Left colon (tissue), 2 donors: ENCODE measurements around the gene CTXND1. TPM values are rescaled to one million over a fixed set of nuclear protein-coding genes. Genes with fewer than 3 reads are reported as not detected.
"Not testable (repeated sequence)": the region's sequence is repeated elsewhere in the genome, so short reads cannot be mapped to it uniquely, and the experiment has no call there.

Experiments used
- ATAC-seq: fragments of 200-7000 bp; cut with Tn5 transposase; one replicate; pipeline ENCODE4 v1.9.1; 2020; ENCODE audit warnings: mild to moderate bottlenecking, moderate library complexity
- DNase-seq, 2 donors: peaks; one replicate each; pipeline ENCODE4 v3.0.0-alpha.2; 2020
- intact Hi-C, 2 donors: fragments of 100-400 bp; cut with DNase I in 1 of 2; cut with micrococcal nuclease in 1 of 2; formaldehyde crosslinking; loops; one replicate each; pipeline versions ENCODE4 v1.11.2 to v1.14.0; 2022; cut with DNase I, micrococcal nuclease
- total RNA-seq, 2 donors: library from RNA; stranded (reverse); fragmentation: NEBNext Ultra II Directional; extraction: Animal tissue kit (Norgen Biotek cat#: 25700); gene quantifications; one replicate each; pipeline ENCODE4 v1.2.1, GENCODE V29; 2021
- donor health status: DM: no; HTN: no; CAD: no.
- donor health status: DM: yes; HTN: yes; CAD: no.

CTXND1 gene
- total RNA-seq, 2 donors from 2014 or later = 0.15 to 0.42 TPM

DNA sequence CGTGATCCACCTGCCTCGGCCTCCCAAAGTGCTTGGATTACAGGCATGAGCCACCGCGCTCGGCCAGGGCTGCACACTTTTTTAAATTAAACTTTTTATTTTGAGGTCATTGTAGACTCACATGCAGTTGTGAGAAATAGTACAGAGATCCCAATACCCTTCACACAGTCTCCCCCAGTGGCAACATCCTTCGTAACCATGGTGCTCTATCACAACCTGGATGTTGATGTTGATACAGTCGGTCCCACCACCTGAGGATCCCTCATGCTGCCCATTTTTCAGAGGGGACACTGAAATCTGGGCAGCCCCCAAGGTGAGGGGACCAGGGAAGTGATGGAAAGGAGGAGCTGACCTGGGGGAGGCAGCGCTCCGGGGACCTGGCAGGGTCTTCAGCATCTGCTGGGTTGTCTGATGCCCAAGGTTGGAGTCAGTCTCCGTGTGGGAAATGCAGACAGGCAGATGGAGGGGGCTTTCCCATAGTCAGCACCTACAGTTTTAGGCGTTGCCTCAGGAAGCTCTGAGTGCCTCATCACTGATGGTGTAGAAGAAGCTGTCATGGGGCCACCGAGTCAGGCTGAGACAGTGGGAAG is 82.2 kb downstream of the CTXND1 start:
- ATAC-seq (no peak), DNase-seq (no peak)
- intact Hi-C loops = no loop called here

DNA sequence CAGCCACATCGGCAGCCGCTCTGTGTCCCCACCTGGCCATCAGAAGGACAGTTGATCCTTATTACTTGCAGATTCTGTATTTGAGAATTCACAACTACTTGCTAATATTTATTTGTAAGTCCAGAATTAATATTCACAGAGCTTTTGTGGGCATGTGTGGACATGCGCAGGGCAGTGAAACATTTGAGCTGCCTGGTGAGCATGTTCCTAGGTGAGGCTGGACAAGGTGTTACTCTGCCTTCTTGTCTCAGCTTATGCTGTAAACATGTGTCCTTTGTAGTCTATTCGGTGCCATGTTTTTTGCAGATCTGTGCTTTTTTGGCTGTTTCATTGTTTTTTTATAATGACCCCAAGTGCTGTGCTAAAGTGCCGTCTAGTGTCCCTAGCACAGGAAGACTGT is 83.6 kb downstream of the CTXND1 start:
- DNase-seq (no peak), ATAC-seq (no peak)
- intact Hi-C loops = no loop called here

GRCh38 chr15:80167936-80168335 is 84.1 kb downstream of the CTXND1 start:
- DNase-seq (no peak), ATAC-seq (no peak)
- intact Hi-C loops = no loop called here

- no peak for DNase-seq
- intact Hi-C loops = no loop called here
- no peak for ATAC-seq
Observed at GRCh38 chr15:80163897-80164296, 88.1 kb downstream of the CTXND1 start.

- intact Hi-C loops = no loop called here
- DNase-seq = no peak
- no peak for ATAC-seq
Observed at GRCh38 chr15:80163217-80163616, 88.8 kb downstream of the CTXND1 start.

DNA sequence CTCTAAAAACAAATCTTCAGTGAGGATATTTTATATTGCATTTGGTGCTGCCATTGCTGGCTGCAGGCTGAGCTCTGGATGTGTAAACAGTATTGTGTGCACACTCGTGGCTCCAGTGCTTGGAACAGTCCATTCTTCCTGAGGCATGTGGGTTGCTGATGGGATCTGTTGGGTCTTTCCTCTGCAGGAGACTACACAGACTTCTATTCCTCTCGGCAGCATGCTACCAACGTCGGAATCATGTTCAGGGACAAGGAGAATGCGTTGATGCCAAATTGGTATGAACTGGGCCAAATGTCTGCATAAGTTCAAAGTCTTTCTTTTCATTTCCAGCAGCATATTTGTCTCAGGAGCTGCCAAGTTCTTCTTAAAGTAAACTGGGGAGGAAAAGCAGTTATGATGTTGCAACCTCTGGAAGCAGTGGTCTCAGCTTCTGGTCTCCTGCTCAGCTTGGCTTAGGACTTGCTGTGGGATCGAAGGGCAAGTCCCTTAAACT is 89.9 kb downstream of the CTXND1 start:
- ATAC-seq = no peak
- no peak for DNase-seq
- intact Hi-C loops = no loop called here

- intact Hi-C loops = no loop called here
- DNase-seq = no peak
- ATAC-seq = no peak
Observed at GRCh38 chr15:80161468-80162016, 90.5 kb downstream of the CTXND1 start.

GRCh38 chr15:80160570-80161156 is 91.3 kb downstream of the CTXND1 start:
- ATAC-seq (peak; percentile 30), DNase-seq (peak; percentile 32 to 53)
- intact Hi-C loops = no loop called here

- no peak for ATAC-seq
- intact Hi-C loops = loop anchor here in 1 of 2 donors (10.0 kb wide), 1 partner anchor 95 kb away; no protein-coding TSS in a partner anchor
- no peak for DNase-seq
Observed at GRCh38 chr15:80159811-80160569, 92.0 kb downstream of the CTXND1 start.

DNA sequence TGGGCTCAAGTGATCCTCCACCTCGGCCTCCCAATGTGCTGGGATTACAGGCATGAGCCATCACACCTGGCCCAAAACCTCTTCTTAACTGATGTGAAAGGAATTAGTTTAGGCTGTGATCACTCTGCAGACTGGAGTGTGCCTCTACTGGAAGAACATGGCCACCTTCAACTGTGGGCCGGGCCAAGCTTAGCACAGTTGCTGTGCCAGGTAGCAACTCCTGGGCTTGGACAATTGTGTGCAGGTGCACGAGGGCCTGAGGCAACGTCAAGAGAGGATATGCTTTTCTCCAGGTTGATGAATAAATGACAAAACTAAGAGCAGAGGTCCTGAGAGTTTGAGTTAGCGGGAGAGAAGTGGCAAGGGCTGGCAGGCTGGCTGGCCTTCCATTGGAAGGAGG is 92.7 kb downstream of the CTXND1 start:
- ATAC-seq (no peak), DNase-seq (no peak)
- intact Hi-C loops = loop anchor here in 1 of 2 donors (10.0 kb wide), 1 partner anchor 94 kb away; no protein-coding TSS in a partner anchor

- ATAC-seq = no peak
- no peak for DNase-seq
- intact Hi-C loops = loop anchor here in 1 of 2 donors (10.0 kb wide), 1 partner anchor 92 kb away; no protein-coding TSS in a partner anchor
Observed at GRCh38 chr15:80157215-80157614, 94.8 kb downstream of the CTXND1 start.

- ATAC-seq = no peak
- no peak for DNase-seq
- intact Hi-C loops = loop anchor here in 1 of 2 donors (10.0 kb wide), 1 partner anchor 91 kb away; no protein-coding TSS in a partner anchor
Observed at GRCh38 chr15:80156176-80156720, 95.8 kb downstream of the CTXND1 start.

GRCh38 chr15:80155378-80156175 is 96.4 kb downstream of the CTXND1 start:
- DNase-seq, ATAC-seq: not testable (repeated sequence)
- intact Hi-C loops = loop anchor here in 1 of 2 donors (10.0 kb wide), 1 partner anchor 91 kb away; no protein-coding TSS in a partner anchor

DNA sequence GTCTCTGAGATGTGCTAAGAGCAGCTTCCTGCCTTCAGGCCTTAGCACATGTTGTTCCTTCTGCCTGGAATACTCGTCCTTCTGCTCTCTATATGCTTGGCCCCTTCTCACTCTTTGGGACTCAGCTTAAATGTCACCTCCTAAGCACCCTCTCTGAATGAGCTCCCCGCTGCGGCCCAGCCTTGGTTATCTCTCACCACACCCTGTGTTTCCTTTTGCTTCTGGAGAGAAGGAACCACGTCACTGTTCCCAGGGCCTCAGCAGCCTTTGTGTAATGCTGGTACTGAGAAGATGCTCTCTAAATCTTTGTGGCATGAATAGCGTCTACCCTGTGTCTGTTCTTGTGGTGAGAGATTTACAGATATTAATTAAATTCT is 97.0 kb downstream of the CTXND1 start:
- ATAC-seq (no peak), DNase-seq (no peak)
- intact Hi-C loops = loop anchor here in 1 of 2 donors (10.0 kb wide), 1 partner anchor 90 kb away; no protein-coding TSS in a partner anchor

- DNase-seq (no peak), ATAC-seq (no peak)
- intact Hi-C loops = loop anchor here in 1 of 2 donors (10.0 kb wide), 1 partner anchor 90 kb away; no protein-coding TSS in a partner anchor
Observed at GRCh38 chr15:80154336-80154735, 97.7 kb downstream of the CTXND1 start.

DNA sequence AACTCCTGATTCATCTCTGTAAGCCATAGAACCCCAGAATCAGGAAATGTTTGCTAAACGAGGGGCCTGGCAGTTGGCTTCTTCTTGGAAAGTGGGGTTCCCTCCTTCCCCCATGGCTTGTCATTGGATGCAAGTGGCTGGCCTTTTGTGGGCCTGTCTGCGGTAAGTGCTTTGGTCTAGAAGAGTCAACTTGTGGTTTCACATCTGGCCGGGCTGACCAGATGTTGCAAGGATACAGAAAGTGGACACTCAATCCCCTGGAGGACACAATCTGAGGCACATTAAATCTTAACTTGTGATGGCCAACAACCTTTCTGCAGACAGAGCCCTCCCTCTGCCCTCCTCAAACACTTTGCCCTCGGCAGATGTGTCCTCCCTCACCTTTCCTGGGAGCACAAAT is 98.1 kb downstream of the CTXND1 start:
- DNase-seq = no peak
- ATAC-seq = no peak
- intact Hi-C loops = loop anchor here in 1 of 2 donors (10.0 kb wide), 1 partner anchor 89 kb away; no protein-coding TSS in a partner anchor

- ATAC-seq = peak; percentile 79
- intact Hi-C loops = loop anchor here in 1 of 2 donors (10.0 kb wide), 1 partner anchor 88 kb away; no protein-coding TSS in a partner anchor
- peak in 1 of 2 donors; percentile 56 for DNase-seq
Observed at GRCh38 chr15:80152896-80153876, 98.8 kb downstream of the CTXND1 start, which contains the start of gene FAH. Gene FAH (plus strand): TSS chr15:80152999. CDS start chr15:80153055, 56 bp downstream.
